Nephron (organoid): ENCODE measurements around the gene OTOG.

Experiments
- H3K27ac Mint-ChIP-seq, 3 experiments: 2 replicates each; pipeline ENCODE4 v1.8.0; 2020; ENCODE audit warnings: mixed read lengths in 3 of 3, mild to moderate bottlenecking in 2 of 3, moderate library complexity in 1 of 3
- H3K27me3 Mint-ChIP-seq: 2 replicates; pipeline ENCODE4 v1.8.0; 2021; ENCODE audit warnings: low read depth, mild to moderate bottlenecking, moderate library complexity, mixed read lengths
- H3K36me3 Mint-ChIP-seq: 2 replicates; pipeline ENCODE4 v1.8.0; 2020; ENCODE audit warnings: low read depth, mixed read lengths
- H3K4me1 Mint-ChIP-seq: 2 replicates; pipeline ENCODE4 v1.8.0; 2020; ENCODE audit warnings: mixed read lengths
- H3K4me3 Mint-ChIP-seq, 3 experiments: 2 replicates each; pipeline ENCODE4 v1.8.0; 2020; ENCODE audit warnings: mild to moderate bottlenecking in 3 of 3, mixed read lengths in 3 of 3, moderate library complexity in 2 of 3
- H3K9me3 Mint-ChIP-seq: 2 replicates; pipeline ENCODE4 v1.8.0; 2020; ENCODE audit warnings: mixed read lengths
- TF ChIP-seq, protein P1 (sequence below), 3 experiments: fragments of 200-600 bp; sonication (generic); IDR thresholded peaks; one replicate each; pipeline ENCODE4 v1.5.0; 2021; ENCODE audit warnings: antibody characterized with exemption in 3 of 3; ENCODE audit not compliant: unreplicated experiment in 3 of 3

The OTOG gene

DNA sequence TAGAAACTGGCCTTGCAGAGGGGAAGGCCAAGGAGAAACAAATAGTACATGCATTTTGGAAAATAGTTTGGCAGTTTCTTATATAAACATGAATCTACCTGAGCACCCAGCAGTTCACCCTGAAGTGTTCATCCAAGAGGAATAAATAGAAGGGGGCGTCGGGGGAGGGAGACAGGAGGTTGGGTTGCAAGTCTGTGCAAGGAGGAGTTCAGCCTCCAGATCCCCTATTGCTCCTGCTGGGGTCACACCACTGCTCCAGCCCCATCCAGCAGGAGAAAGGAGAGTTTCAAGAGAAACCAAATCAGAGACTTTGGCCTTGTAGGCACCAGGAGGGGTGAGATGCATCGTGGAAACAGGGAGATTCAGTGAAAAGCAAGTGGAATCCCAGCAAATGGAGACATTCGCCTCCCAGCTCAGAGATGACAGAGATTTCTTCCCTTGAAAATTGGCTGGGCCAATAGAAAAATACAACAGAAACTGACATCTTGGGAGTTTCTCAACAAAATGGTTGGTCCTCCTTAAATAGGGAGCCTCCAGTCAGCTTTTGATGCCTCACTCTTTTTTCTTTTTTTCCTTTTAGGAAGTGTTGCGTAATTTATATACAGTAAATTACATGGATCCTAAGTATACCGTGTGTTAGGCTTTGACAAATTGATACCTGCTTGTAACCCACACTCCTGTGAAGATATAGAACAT is 34.1 kb downstream of the OTOG start:
- H3K4me3 Mint-ChIP-seq = no peak overlapping the region
- H3K27me3 Mint-ChIP-seq = peaks cover 12% of the 10 kb centered on the region
- H3K4me1 Mint-ChIP-seq = no peaks in the 10 kb centered on the region
- H3K9me3 Mint-ChIP-seq = no peaks in the 10 kb centered on the region
- TF ChIP-seq, protein P1, sequence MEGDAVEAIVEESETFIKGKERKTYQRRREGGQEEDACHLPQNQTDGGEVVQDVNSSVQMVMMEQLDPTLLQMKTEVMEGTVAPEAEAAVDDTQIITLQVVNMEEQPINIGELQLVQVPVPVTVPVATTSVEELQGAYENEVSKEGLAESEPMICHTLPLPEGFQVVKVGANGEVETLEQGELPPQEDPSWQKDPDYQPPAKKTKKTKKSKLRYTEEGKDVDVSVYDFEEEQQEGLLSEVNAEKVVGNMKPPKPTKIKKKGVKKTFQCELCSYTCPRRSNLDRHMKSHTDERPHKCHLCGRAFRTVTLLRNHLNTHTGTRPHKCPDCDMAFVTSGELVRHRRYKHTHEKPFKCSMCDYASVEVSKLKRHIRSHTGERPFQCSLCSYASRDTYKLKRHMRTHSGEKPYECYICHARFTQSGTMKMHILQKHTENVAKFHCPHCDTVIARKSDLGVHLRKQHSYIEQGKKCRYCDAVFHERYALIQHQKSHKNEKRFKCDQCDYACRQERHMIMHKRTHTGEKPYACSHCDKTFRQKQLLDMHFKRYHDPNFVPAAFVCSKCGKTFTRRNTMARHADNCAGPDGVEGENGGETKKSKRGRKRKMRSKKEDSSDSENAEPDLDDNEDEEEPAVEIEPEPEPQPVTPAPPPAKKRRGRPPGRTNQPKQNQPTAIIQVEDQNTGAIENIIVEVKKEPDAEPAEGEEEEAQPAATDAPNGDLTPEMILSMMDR (IDR thresholded peaks at IDR 0.05; ENCODE audit: unreplicated experiment in 3 of 3) = no peak
- no peaks in the 10 kb centered on the region for H3K36me3 Mint-ChIP-seq
- H3K27ac Mint-ChIP-seq = no peak overlapping the region

DNA sequence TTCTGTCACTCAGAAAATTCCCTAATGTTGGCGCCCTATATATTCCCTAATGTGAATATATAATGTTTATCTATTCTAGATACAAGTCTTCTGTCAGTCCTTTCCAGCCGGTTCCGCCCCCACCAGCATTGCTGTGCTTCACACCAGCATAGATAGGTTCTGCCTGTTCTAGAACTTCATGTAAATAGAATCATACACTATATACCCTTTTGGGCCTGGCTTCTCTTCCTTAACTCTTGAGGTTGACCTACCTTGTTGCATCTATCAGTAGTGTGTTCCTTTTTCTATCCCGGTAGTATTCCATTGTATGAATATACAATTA is 34.6 kb downstream of the OTOG start:
- Mint-ChIP-seq H3K4me3 (no peak overlapping the region), H3K9me3 (no peaks in the 10 kb centered on the region), H3K27me3 (peaks cover 10% of the 10 kb centered on the region), H3K36me3 (no peaks in the 10 kb centered on the region), H3K4me1 (no peaks in the 10 kb centered on the region), H3K27ac (no peak overlapping the region)
- TF ChIP-seq, protein P1 (IDR thresholded peaks at IDR 0.05; ENCODE audit: unreplicated experiment in 3 of 3) = no peak

DNA sequence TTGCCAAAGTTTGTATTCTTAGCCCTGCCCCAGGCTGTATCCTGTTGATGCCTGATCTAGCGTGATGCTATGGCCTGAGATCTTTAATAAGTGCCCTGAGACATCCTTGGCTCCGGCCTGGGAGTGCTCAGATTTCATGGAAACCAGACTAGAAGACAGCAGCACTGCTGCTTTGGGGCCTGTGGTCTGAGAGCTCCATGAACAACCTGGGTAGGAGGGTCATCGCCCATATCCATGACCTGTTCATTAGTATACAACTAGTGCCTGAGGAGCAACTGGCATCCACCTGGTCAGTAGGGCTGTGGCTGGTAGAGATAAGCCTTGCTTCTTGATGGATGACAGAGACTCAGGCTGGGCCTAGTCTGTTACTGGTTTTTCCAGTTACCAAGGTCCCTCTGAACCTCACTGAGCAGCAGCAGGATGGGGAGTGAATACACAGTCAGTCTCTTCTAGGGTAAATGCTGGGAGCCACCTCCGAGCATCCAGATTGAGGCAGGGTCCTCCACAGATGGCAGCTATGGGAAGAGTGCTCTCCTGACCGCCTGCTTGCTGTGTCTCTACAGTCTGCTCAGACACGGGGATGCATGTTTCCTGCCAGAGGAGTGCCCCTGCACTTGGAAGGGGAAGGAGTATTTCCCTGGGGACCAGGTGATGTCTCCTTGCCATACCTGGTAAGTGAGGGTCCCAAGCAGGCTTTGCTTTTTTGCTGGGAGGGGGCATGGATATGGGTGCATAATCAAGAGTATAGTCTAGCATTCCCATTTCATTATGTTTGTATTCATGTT is 39.0 kb downstream of the OTOG start:
- no peak overlapping the region for H3K4me3 Mint-ChIP-seq
- no peak overlapping the region for H3K27ac Mint-ChIP-seq
- no peaks in the 10 kb centered on the region for H3K4me1 Mint-ChIP-seq
- peaks cover 6% of the 10 kb centered on the region for H3K27me3 Mint-ChIP-seq
- TF ChIP-seq, protein P1 (IDR thresholded peaks at IDR 0.05; ENCODE audit: unreplicated experiment in 3 of 3) = no peak
- no peaks in the 10 kb centered on the region for H3K9me3 Mint-ChIP-seq
- no peaks in the 10 kb centered on the region for H3K36me3 Mint-ChIP-seq

DNA sequence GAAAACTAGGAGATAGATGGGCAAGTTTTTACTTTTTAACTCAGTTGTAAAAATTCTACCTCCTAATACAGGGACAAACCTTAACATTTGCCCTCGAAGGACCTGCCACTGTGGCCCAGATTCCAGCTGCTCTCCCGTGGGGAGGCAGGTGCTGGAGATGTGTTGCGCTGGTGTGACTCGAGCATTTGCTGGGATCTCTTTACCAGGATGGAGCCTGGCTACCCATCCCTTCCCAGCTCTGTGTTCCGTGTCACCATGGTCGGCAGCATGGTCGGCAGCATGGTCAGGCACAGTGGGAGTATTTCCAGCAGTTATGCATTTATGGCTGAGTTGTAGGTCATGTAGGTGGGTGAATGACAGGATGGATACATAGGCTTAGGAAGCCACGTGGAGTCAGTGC is 41.1 kb downstream of the OTOG start:
- TF ChIP-seq, protein P1 (IDR thresholded peaks at IDR 0.05; ENCODE audit: unreplicated experiment in 3 of 3) = no peak
- H3K9me3 Mint-ChIP-seq = no peaks in the 10 kb centered on the region
- H3K27me3 Mint-ChIP-seq = peaks cover 11% of the 10 kb centered on the region
- H3K36me3 Mint-ChIP-seq = no peaks in the 10 kb centered on the region
- H3K27ac Mint-ChIP-seq = no peak overlapping the region
- no peaks in the 10 kb centered on the region for H3K4me1 Mint-ChIP-seq
- H3K4me3 Mint-ChIP-seq = no peak overlapping the region

DNA sequence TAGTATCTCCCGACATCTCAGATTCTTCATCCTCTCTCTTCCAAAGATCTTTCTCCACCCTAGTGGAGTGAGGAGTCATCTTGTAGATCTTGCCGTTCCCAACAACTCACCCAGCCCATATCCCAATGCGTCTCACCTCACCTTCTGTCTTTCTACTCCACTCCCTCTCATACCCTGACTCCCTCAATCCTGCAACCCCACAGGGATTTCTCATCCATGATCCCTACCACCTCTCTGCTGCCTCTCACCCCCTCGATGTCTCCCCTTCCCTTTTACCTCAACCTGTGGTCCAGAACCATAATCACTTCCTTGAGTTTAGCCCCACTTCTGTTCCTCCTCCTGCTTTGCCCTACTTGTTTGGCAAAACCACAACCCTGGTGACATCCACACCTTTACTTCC is 41.7 kb downstream of the OTOG start:
- TF ChIP-seq, protein P1 (IDR thresholded peaks at IDR 0.05; ENCODE audit: unreplicated experiment in 3 of 3) = no peak
- Mint-ChIP-seq H3K27me3 (peaks cover 11% of the 10 kb centered on the region), H3K9me3 (no peaks in the 10 kb centered on the region), H3K27ac (no peak overlapping the region), H3K4me3 (no peak overlapping the region), H3K4me1 (no peaks in the 10 kb centered on the region), H3K36me3 (no peaks in the 10 kb centered on the region)

DNA sequence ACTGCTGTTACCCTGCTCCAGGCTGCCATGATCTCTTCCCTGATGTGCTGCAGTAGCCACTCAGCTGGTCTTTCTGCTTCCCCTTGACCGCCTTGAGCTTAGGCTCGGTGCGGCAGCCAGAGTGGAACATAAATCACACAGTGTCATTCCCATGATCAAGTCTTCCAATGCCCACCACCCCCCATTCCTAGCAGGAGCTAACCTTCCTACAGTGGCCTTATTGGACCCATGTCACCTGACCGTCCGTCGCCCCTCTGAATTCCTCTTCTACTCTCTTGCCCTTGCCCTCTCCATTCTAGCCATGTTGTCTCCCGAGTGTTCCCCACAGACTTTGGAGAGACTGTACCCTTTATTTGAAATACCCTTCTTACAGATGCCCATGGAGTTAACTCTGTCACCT is 43.4 kb downstream of the OTOG start:
- H3K4me3 Mint-ChIP-seq = no peak overlapping the region
- H3K36me3 Mint-ChIP-seq = peaks cover 4% of the 10 kb centered on the region
- no peaks in the 10 kb centered on the region for H3K4me1 Mint-ChIP-seq
- H3K27ac Mint-ChIP-seq = no peak overlapping the region
- H3K27me3 Mint-ChIP-seq = peaks cover 11% of the 10 kb centered on the region
- peaks cover 8% of the 10 kb centered on the region for H3K9me3 Mint-ChIP-seq
- TF ChIP-seq, protein P1 (IDR thresholded peaks at IDR 0.05; ENCODE audit: unreplicated experiment in 3 of 3) = no peak
